Right lobe of liver (tissue), 6 donors: Measurements from ENCODE around the gene CCDC80. TPM values are rescaled to one million over a fixed set of nuclear protein-coding genes. Genes with fewer than 3 reads are reported as not detected.

Experiments
- ATAC-seq, 4 donors: fragments of 200-7000 bp; cut with Tn5 transposase; one replicate each; pipeline ENCODE4 v1.9.1; 2020; ENCODE audit warnings: mild to moderate bottlenecking in 4 of 4, moderate library complexity in 4 of 4
- DNase-seq, 3 donors: peaks; one replicate each; pipeline ENCODE4 v3.0.0-alpha.2; 2020
- H3K27ac ChIP-seq, 3 donors: fragments of 200-600 bp; one replicate each; pipeline ENCODE4 v1.8.0; 2022
- H3K27me3 ChIP-seq, 2 donors: fragments of 200-600 bp; one replicate each; pipeline ENCODE4 v1.8.0; 2022
- H3K36me3 ChIP-seq, 4 donors: fragments of 200-600 bp; sonication (generic) in 1 of 4; one replicate each; pipeline versions ENCODE4 v1.5.1 to v1.8.0; 2017 to 2022; ENCODE audit warnings: control low read depth in 1 of 4
- H3K4me1 ChIP-seq, 4 donors: fragments of 200-600 bp; sonication (generic) in 1 of 4; one replicate each; pipeline versions ENCODE4 v1.5.1 to v1.8.0; 2017 to 2022; ENCODE audit warnings: control low read depth in 1 of 4
- H3K4me3 ChIP-seq, 3 donors: fragments of 200-600 bp; one replicate each; pipeline ENCODE4 v1.8.0; 2022
- H3K9me3 ChIP-seq, 4 donors: fragments of 200-600 bp; sonication (generic) in 1 of 4; one replicate each; pipeline versions ENCODE4 v1.5.1 to v1.8.0; 2017 to 2022; ENCODE audit warnings: control low read depth in 1 of 4
- CTCF ChIP-seq, 4 donors: fragments of 200-600 bp in 3 of 4; fragments of 450-650 bp in 1 of 4; IDR thresholded peaks; one replicate each; pipeline versions ENCODE4 v1.5.1 to v1.8.0; 2016 to 2022; ENCODE audit warnings: antibody characterized with exemption in 4 of 4, mild to moderate bottlenecking in 2 of 4
- POLR2A ChIP-seq: fragments of 450-650 bp; IDR thresholded peaks from one replicate; pipeline ENCODE4 v1.6.1; 2017; ENCODE audit warnings: antibody characterized with exemption, mild to moderate bottlenecking
- WGBS: methylation state at CpG from one replicate; pipeline ENCODE4 v1.1.6; 2018; ENCODE audit warnings: low coverage, low lambda C conversion rate; ENCODE audit not compliant: insufficient coverage; ENCODE audit errors: missing lambda C conversion rate; 5-methylcytosine and 5-hydroxymethylcytosine counted together
- intact Hi-C, 2 donors: fragments of 100-400 bp; cut with DNase I; formaldehyde crosslinking; loops; one replicate each; pipeline versions ENCODE4 v1.11.2 to v1.14.1; 2022
- total RNA-seq, 6 experiments: library from RNA; depleted of rRNA in 2 of 6; stranded (reverse); fragments of >200 nt in 2 of 6; fragmentation: NEBNext Ultra II Directional in 3 of 6; extraction: Animal tissue kit (Norgen Biotek cat#: 25700) in 3 of 6; gene quantifications; one replicate each; pipeline versions ENCODE4 v1.1.0 to v1.2.4, GENCODE V29; 2016 to 2023
- donor health status: DM: no; HTN: yes; CAD: no.
- donor health status: DM: no; HTN: no; CAD: no.
- donor health status: DM: no; HTN: no; CAD: no.
- donor health status: DM: no; HTN: yes; CAD: no.
- donor health status: DM: no; HTN: yes; CAD: no.

The CCDC80 gene
- total RNA-seq, 6 experiments from 2014 or later: 0.55 to 5.8 (median 1.3) TPM

- H3K4me3 ChIP-seq: no peak overlapping the region
- no peaks in the 10 kb centered on the region for H3K27me3 ChIP-seq
- no peaks in the 10 kb centered on the region for H3K36me3 ChIP-seq
- TF ChIP-seq CTCF (IDR thresholded peaks at IDR 0.05) (no peak), POLR2A (no peak)
- DNase-seq (no peak), ATAC-seq (no peak)
- H3K9me3 ChIP-seq: no peaks in the 10 kb centered on the region
- intact Hi-C loops: no loop called here
- no peaks in the 10 kb centered on the region for H3K4me1 ChIP-seq
- H3K27ac ChIP-seq: no peak overlapping the region
- 78% methylated on average over 2 of the region's 2 CpGs for WGBS
Measured at GRCh38 chr3:112594856-112595255, 46.1 kb downstream of the CCDC80 start.

- H3K4me3 ChIP-seq: no peak overlapping the region
- no peaks in the 10 kb centered on the region for H3K36me3 ChIP-seq
- no peak for TF ChIP-seq CTCF (IDR thresholded peaks at IDR 0.05)
- no peak for TF ChIP-seq POLR2A
- H3K9me3 ChIP-seq: no peaks in the 10 kb centered on the region
- H3K4me1 ChIP-seq: no peaks in the 10 kb centered on the region
- intact Hi-C loops: no loop called here
- no peak for ATAC-seq
- H3K27me3 ChIP-seq: no peaks in the 10 kb centered on the region
- no peak for DNase-seq
- no peak overlapping the region for H3K27ac ChIP-seq
Measured at GRCh38 chr3:112593258-112593657, 47.7 kb downstream of the CCDC80 start.

- TF ChIP-seq POLR2A: no peak
- TF ChIP-seq CTCF (IDR thresholded peaks at IDR 0.05): no peak
- no peaks in the 10 kb centered on the region for H3K27me3 ChIP-seq
- H3K9me3 ChIP-seq: no peaks in the 10 kb centered on the region
- DNase-seq (no peak), ATAC-seq (no peak)
- H3K27ac ChIP-seq: no peak overlapping the region
- H3K4me1 ChIP-seq: no peaks in the 10 kb centered on the region
- WGBS: 75% methylated on average over 1 of the region's 1 CpG
- intact Hi-C loops: no loop called here
- H3K4me3 ChIP-seq: no peak overlapping the region
- H3K36me3 ChIP-seq: peaks cover 0 to 25% (median 3%) of the 10 kb centered on the region in 4 donors
Measured at GRCh38 chr3:112587336-112587735, 53.6 kb downstream of the CCDC80 start.

GRCh38 chr3:112585782-112586181 lies 55.2 kb downstream of the CCDC80 start:
- no peak overlapping the region for H3K4me3 ChIP-seq
- no peak for DNase-seq
- H3K27ac ChIP-seq: no peak overlapping the region
- H3K9me3 ChIP-seq: no peaks in the 10 kb centered on the region
- no peaks in the 10 kb centered on the region for H3K4me1 ChIP-seq
- H3K36me3 ChIP-seq: peaks cover 0 to 31% (median 3%) of the 10 kb centered on the region in 4 donors
- intact Hi-C loops: no loop called here
- no peak for ATAC-seq
- no peaks in the 10 kb centered on the region for H3K27me3 ChIP-seq
- no peak for TF ChIP-seq POLR2A
- no peak for TF ChIP-seq CTCF (IDR thresholded peaks at IDR 0.05)

- no peaks in the 10 kb centered on the region for H3K9me3 ChIP-seq
- H3K27ac ChIP-seq: no peak overlapping the region
- H3K4me3 ChIP-seq: no peak overlapping the region
- ATAC-seq (no peak), DNase-seq (no peak)
- no peaks in the 10 kb centered on the region for H3K4me1 ChIP-seq
- H3K36me3 ChIP-seq: peaks cover 0 to 31% (median 3%) of the 10 kb centered on the region in 4 donors
- no peaks in the 10 kb centered on the region for H3K27me3 ChIP-seq
- TF ChIP-seq POLR2A: no peak
- WGBS: 76% methylated on average over 3 of the region's 3 CpGs
- intact Hi-C loops: no loop called here
Measured at GRCh38 chr3:112583105-112583504, 57.8 kb downstream of the CCDC80 start.
